HG03175 (cell line): ENCODE data around the gene STK39.

Experiments used
- ATAC-seq: cut with Tn5 transposase; IDR thresholded peaks from one replicate; pipeline ENCODE4 v1.9.1; 2021; ENCODE audit warnings: mild to moderate bottlenecking, moderate library complexity; ENCODE audit not compliant: unreplicated experiment

The STK39 gene

GRCh38 chr2:168244318-168244717 lies 3.1 kb downstream of the STK39 start:
- no peak for ATAC-seq

- no peak for ATAC-seq
These were observed 4.3 kb downstream of the STK39 start for GRCh38 chr2:168243061-168243460.

DNA sequence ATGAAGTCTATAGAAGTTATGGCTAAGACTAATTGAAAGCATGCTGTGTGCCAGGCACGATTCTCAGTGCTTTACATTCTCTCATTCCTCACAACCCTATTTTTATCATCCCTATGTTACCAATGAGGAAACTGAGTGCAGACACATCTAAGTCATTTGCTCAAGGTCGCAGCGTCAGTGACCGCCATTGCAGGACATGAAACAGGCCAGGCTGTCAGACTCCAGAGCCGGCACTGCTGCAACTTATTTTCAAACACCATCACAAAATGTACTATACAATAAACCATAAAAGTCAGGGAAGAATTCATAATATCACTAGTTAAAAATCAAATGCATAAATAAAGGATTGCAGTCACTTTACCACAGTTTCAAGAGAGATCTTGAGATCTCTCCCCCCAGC lies 5.6 kb downstream of the STK39 start:
- ATAC-seq = no peak

GRCh38 chr2:168241208-168241607 lies 6.2 kb downstream of the STK39 start:
- ATAC-seq = no peak

DNA sequence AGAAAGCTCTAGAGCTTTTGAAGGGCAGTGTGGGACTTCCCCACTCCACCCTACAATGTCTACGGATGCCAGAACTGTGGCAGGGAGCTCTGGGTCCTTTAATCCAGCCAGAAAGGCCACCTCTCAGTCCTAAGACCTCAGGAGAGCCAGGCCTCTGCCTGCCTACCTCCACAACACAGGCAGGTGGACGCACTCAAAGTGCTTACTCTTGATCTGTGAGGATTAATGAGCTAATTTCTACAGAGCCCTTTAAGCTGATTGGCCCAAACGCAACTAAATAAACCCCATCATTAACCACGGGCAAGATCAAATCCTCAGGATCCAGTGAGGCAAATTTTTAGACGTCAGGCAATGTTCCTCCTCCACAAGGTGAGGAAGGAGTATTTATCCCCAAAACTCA lies 8.1 kb downstream of the STK39 start:
- ATAC-seq = no peak

- no peak for ATAC-seq
These were observed 9.7 kb downstream of the STK39 start for GRCh38 chr2:168237741-168238140.

GRCh38 chr2:168234407-168235085 lies 12.8 kb downstream of the STK39 start:
- no peak for ATAC-seq

- ATAC-seq = no peak
These were observed 13.5 kb downstream of the STK39 start for GRCh38 chr2:168233726-168234406.

DNA sequence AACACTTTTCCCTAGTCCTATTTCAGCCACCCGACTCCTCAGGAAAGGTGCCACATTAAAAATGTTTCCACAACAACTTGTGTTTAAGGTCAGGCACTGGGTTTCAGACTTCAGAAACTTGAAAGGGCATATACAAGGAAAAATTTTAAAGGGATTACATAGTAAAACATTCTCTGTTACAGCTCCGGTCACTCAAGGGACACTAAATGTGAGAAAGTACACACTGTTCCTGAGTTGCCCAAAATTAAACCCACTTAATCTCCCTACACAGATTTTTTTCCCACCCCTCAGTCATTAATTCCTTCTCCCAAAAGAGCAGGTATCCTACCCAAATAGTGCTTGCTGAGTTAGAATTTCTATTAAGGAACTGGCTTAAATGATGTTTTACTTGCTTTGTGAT lies 14.2 kb downstream of the STK39 start:
- ATAC-seq = no peak

GRCh38 chr2:168231609-168232241 lies 15.7 kb downstream of the STK39 start:
- ATAC-seq = no peak

DNA sequence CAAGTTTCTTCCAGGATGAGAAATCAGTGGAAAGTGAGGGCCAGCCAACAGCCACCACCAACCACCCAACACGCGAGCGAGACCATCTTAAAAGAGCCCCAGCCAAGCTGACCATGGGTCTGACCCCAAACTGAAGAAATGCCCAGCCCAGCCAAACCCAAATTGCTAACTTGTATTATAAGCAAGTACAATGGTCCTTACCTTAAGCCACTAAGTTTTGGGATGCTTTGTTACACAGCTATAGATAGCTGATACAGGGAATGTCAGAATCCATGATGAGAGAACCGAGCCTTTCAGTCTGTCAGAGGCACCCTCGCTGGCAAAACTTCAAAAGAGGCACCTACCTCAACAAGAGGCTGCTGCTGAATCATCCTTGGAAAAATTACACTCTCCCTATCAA lies 17.0 kb downstream of the STK39 start:
- no peak for ATAC-seq

- no peak for ATAC-seq
These were observed 23.0 kb downstream of the STK39 start for GRCh38 chr2:168224346-168224745.

GRCh38 chr2:168222088-168222487 lies 25.3 kb downstream of the STK39 start:
- no peak for ATAC-seq

GRCh38 chr2:168220965-168221819 lies 26.2 kb downstream of the STK39 start:
- no peak for ATAC-seq

DNA sequence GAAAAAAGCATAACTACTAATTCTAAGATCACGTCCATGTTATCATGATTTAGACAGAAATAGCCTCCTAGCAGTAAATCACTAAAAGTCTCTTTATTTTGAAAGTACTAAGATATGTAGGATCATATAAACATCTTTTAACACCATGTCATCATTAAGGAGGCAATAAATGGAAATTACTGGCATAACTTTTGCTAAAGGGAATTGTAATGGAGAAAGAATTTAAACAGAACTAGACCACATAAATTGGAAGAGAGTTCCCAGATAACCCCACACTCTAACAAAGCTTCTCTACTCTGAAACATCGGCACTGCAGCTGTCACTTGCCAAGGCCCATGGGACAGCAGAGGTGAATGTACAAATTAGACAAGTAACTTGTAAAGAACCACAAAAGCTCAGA lies 29.5 kb downstream of the STK39 start:
- ATAC-seq = no peak

- ATAC-seq = no peak
These were observed 30.9 kb downstream of the STK39 start for GRCh38 chr2:168216351-168217005.

DNA sequence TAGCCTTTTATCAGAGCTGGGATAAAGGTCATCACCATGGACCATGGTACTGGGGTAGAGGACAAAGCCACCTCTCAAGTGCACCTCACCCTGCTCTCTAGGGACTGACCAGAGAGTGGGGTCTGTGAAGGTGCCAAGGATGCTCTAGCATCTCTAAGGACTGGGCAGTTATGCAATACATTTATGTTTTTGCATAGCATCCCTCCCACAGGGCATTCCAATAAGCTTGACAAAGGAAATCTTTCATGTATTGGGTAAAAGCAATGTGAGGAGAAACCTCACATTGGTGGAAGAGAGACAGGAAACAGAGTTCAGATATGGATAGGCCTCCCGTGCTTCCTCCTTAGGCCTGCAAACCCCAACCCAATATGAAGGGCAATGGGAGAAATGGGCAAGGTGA lies 31.6 kb downstream of the STK39 start:
- ATAC-seq = no peak

GRCh38 chr2:168212866-168213265 lies 34.5 kb downstream of the STK39 start:
- no peak for ATAC-seq

GRCh38 chr2:168212167-168212566 lies 35.2 kb downstream of the STK39 start:
- ATAC-seq = no peak

- ATAC-seq = peak; percentile 84
These were observed 35.7 kb downstream of the STK39 start for GRCh38 chr2:168211664-168212163.
